AG04450 (cell line): ENCODE data around the gene ADGRG3. TPM values are rescaled to one million over a fixed set of nuclear protein-coding genes. Genes with fewer than 3 reads are reported as not detected.

Experiments
- CTCF ChIA-PET: fragments of 300-600, 350-600 bp; formaldehyde crosslinking; extraction: SDS; loops from one replicate; lab custom pipeline; 2022; ENCODE audit warnings: antibody characterized with exemption, inconsistent platforms; lab: Charles Lee
- POLR2A ChIA-PET: fragments of 350-600 bp; formaldehyde crosslinking; extraction: SDS; loops from one replicate; lab custom pipeline; 2021; ENCODE audit warnings: antibody characterized with exemption, inconsistent platforms; lab: Yijun Ruan, JAX
- DNase-seq: peaks from one replicate; pipeline ENCODE4 v3.0.0-alpha.2; 2011; ENCODE audit warnings: low read depth, low spot score
- H3K27ac ChIP-seq: one replicate; pipeline ENCODE4 v1.5.1; 2012; ENCODE audit warnings: low read depth, low read length, control low read depth
- H3K27me3 ChIP-seq: one replicate; pipeline ENCODE4 v1.6.0; 2012; ENCODE audit warnings: low read length; ENCODE audit not compliant: control insufficient read depth, insufficient read depth
- H3K4me3 ChIP-seq: 2 replicates; pipeline ENCODE4 v1.5.1; 2011; ENCODE audit warnings: mild to moderate bottlenecking, low read depth, low read length, control low read depth
- H3K9me3 ChIP-seq: 2 replicates; pipeline ENCODE4 v1.5.1; 2012; ENCODE audit warnings: low read length; ENCODE audit not compliant: control insufficient read depth, insufficient read depth
- CTCF ChIP-seq: IDR thresholded peaks from 2 replicates; pipeline ENCODE4 v1.5.1; 2011; ENCODE audit warnings: low read depth, low read length, control low read depth, inconsistent platforms
- polyA plus RNA-seq: library from polyadenylated mRNA; depleted of rRNA; stranded (reverse); fragments of >200 nt; gene quantifications from 2 replicates; pipeline ENCODE4 v1.2.3, GENCODE V29; 2011

Gene ADGRG3
- polyA plus RNA-seq, 1 experiment, result not detected

- TF ChIP-seq CTCF, result no peak
- POLR2A ChIA-PET, result interaction anchor here (0.6 to 1.1 kb wide), 7 partner anchors 9 to 365 kb away, joined by 3 to 4 read pairs (median 3); partner anchors contain the start of gene KATNB1
- no peak for DNase-seq
- Histone ChIP-seq H3K27me3 (peaks cover 4% of the 10 kb centered on the region), H3K9me3 (no peaks in the 10 kb centered on the region), H3K4me3 (no peak overlapping the region), H3K27ac (no peak overlapping the region)
- CTCF ChIA-PET, result interaction anchor here (0.9 kb wide), 1 partner anchor 14 kb away, joined by 5 read pairs; the partner anchor contains the start of gene ADGRG1
Measured at GRCh38 chr16:57643147-57643874, 24.8 kb upstream of the ADGRG3 start.

- DNase-seq, result no peak
- POLR2A ChIA-PET, result interaction anchor here (0.6 to 1.1 kb wide), 4 partner anchors 8 to 91 kb away, joined by 3 to 4 read pairs (median 3); partner anchors contain the start of gene KATNB1
- no peak overlapping the region for H3K4me3 ChIP-seq
- CTCF ChIA-PET, result interaction anchor here (0.9 kb wide), 1 partner anchor 15 kb away, joined by 5 read pairs; the partner anchor contains the start of gene ADGRG1
- H3K27me3 ChIP-seq, result peaks cover 3% of the 10 kb centered on the region
- no peak for TF ChIP-seq CTCF
- no peak overlapping the region for H3K27ac ChIP-seq
- H3K9me3 ChIP-seq, result no peaks in the 10 kb centered on the region
Measured at GRCh38 chr16:57643910-57644309, 24.2 kb upstream of the ADGRG3 start.

GRCh38 chr16:57644383-57645014 is 23.6 kb upstream of the ADGRG3 start:
- TF ChIP-seq CTCF, result no peak
- CTCF ChIA-PET, result no interaction called here

GRCh38 chr16:57645169-57645568 is 22.9 kb upstream of the ADGRG3 start:
- no peaks in the 10 kb centered on the region for H3K27me3 ChIP-seq
- H3K9me3 ChIP-seq, result no peaks in the 10 kb centered on the region
- ChIA-PET POLR2A (no interaction called here), CTCF (interaction anchor here (1.0 to 5.9 kb wide), 4 partner anchors 53 to 73 kb away, joined by 4 to 94 read pairs (median 75); no protein-coding TSS in a partner anchor)
- no peak overlapping the region for H3K27ac ChIP-seq
- no peak overlapping the region for H3K4me3 ChIP-seq
- no peak for DNase-seq
- no peak for TF ChIP-seq CTCF

More at GRCh38 chr16:57644383-57645014, 23.6 kb upstream of the ADGRG3 start:
- no peak for DNase-seq
- POLR2A ChIA-PET, result interaction anchor here (0.6 kb wide), 1 partner anchor 8 kb away, joined by 3 read pairs; no protein-coding TSS in a partner anchor
- Histone ChIP-seq H3K27ac (no peak overlapping the region), H3K4me3 (no peak overlapping the region), H3K27me3 (no peaks in the 10 kb centered on the region), H3K9me3 (no peaks in the 10 kb centered on the region)
